Smooth muscle cell (in vitro differentiated cells): ENCODE measurements around the gene GLRA3. TPM values are rescaled to one million over a fixed set of nuclear protein-coding genes. Genes with fewer than 3 reads are reported as not detected.

Experiments
- DNase-seq: peaks from one replicate; lab custom pipeline; 2025; ENCODE audit not compliant: unreplicated experiment; lab: John Stamatoyannopoulos, UW
- H2AFZ ChIP-seq: fragments of 200-600 bp; sonication (generic); 2 replicates; pipeline ENCODE4 v1.6.0; 2016; ENCODE audit warnings: antibody characterized with exemption, low read depth, mild to moderate bottlenecking
- H3F3A ChIP-seq: fragments of 200-600 bp; sonication (generic); 2 replicates; pipeline ENCODE4 v1.6.0; 2017; ENCODE audit warnings: antibody characterized with exemption, low read depth
- H3K27ac ChIP-seq: fragments of 200-600 bp; sonication (generic); 2 replicates; pipeline ENCODE4 v1.5.1; 2016; ENCODE audit warnings: low read depth, mild to moderate bottlenecking
- H3K27me3 ChIP-seq: fragments of 200-600 bp; sonication (generic); 2 replicates; pipeline ENCODE4 v1.6.1; 2016; ENCODE audit warnings: low read depth, mild to moderate bottlenecking
- H3K36me3 ChIP-seq: fragments of 200-600 bp; sonication (generic); 2 replicates; pipeline ENCODE4 v1.5.1; 2016; ENCODE audit warnings: low read depth
- H3K4me1 ChIP-seq: fragments of 200-600 bp; sonication (generic); 2 replicates; pipeline ENCODE4 v1.5.1; 2016; ENCODE audit warnings: low read depth
- H3K4me2 ChIP-seq: fragments of 200-600 bp; sonication (generic); 2 replicates; pipeline ENCODE4 v1.6.0; 2016; ENCODE audit warnings: mild to moderate bottlenecking
- H3K4me3 ChIP-seq: fragments of 200-600 bp; sonication (generic); 2 replicates; pipeline ENCODE4 v1.5.1; 2016; ENCODE audit warnings: mild to moderate bottlenecking
- H3K79me2 ChIP-seq: fragments of 200-600 bp; sonication (generic); 2 replicates; pipeline ENCODE4 v1.6.0; 2016; ENCODE audit warnings: low read depth, mild to moderate bottlenecking
- H3K9ac ChIP-seq: fragments of 200-600 bp; sonication (generic); 2 replicates; pipeline ENCODE4 v1.6.0; 2016; ENCODE audit warnings: low read depth
- H3K9me3 ChIP-seq: fragments of 200-600 bp; sonication (generic); replicated peaks from 2 replicates; pipeline ENCODE4 v1.5.1; 2016; ENCODE audit warnings: low read depth
- H4K20me1 ChIP-seq: fragments of 200-600 bp; sonication (generic); 2 replicates; pipeline ENCODE4 v1.6.0; 2016; ENCODE audit warnings: low read depth
- WGBS: methylation state at CpG from one replicate; pipeline ENCODE4 v1.1.7; 2016; ENCODE audit warnings: low lambda C conversion rate; 5-methylcytosine and 5-hydroxymethylcytosine counted together
- polyA plus RNA-seq: library from polyadenylated mRNA; unstranded; fragments of >200 nt; fragmentation: Nextera tagmentation; extraction: Ambion mirVana; gene quantifications from 2 replicates; pipeline ENCODE4 v1.2.1, GENCODE V29; 2016
- total RNA-seq: library from RNA; depleted of rRNA; stranded (reverse); fragments of >200 nt; gene quantifications from 2 replicates; pipeline ENCODE4 v1.2.3, GENCODE V29; 2014
- TF ChIP-seq, protein P1 (sequence below): fragments of 200-600 bp; sonication (generic); IDR thresholded peaks from 2 replicates; pipeline ENCODE4 v1.5.1; 2017; ENCODE audit warnings: borderline replicate concordance, mild to moderate bottlenecking, antibody characterized with exemption; ENCODE audit not compliant: insufficient read depth, poor library complexity, severe bottlenecking

Gene GLRA3
- total and polyA plus RNA-seq, 2 experiments from 2014 or later = not detected

DNA sequence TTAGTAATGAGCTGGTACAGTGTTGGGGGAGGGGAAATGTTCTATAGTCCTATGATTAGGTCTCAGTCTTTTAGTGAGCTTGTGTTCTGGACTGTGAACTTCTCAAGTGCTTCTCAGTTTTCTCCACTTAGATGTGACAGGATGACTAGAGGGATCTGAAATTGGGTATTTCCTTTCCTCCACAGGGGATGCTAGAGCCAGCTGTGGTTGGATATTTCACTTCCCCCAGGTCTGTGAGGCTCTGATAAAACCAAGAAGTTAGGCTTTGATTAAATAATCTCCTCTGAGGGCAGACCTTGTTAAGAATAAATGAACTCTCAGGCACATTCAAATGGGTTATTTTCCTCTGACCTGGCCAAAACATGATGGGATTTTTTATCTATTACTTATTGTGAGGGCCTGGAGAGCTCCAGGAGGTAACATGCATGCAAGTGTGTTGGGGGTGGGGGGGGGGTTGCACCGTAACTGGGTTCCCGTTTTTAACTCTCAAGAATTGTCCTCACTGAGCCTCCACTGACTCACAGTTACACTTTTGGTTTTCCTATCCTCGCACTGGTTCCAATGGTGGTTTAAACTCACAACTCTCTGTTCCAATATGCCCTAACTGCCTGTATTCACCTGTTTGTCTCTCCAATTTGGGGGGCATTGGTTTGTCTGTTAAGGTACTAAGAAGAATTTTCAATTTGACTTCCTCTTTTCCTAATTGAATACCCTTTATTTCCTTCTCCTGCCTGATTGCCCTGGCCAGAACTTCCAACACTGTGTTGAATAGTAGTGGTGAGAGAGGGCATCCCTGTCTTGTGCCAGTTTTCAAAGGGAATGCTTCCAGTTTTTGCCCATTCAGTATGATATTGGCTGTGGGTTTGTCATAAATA is 28.1 kb upstream of the GLRA3 start:
- Histone ChIP-seq H3K36me3 (no peaks in the 10 kb centered on the region), H3K4me1 (no peaks in the 10 kb centered on the region), H3K9me3 (no peaks in the 10 kb centered on the region), H4K20me1 (no peaks in the 10 kb centered on the region), H3K4me2 (no peak overlapping the region), H3K9ac (no peak overlapping the region), H2AFZ (no peak overlapping the region), H3K4me3 (no peak overlapping the region), H3K27ac (no peak overlapping the region), H3K79me2 (no peaks in the 10 kb centered on the region), H3K27me3 (no peaks in the 10 kb centered on the region), H3F3A (no peaks in the 10 kb centered on the region)
- DNase-seq = no peak
- TF ChIP-seq, protein P1, sequence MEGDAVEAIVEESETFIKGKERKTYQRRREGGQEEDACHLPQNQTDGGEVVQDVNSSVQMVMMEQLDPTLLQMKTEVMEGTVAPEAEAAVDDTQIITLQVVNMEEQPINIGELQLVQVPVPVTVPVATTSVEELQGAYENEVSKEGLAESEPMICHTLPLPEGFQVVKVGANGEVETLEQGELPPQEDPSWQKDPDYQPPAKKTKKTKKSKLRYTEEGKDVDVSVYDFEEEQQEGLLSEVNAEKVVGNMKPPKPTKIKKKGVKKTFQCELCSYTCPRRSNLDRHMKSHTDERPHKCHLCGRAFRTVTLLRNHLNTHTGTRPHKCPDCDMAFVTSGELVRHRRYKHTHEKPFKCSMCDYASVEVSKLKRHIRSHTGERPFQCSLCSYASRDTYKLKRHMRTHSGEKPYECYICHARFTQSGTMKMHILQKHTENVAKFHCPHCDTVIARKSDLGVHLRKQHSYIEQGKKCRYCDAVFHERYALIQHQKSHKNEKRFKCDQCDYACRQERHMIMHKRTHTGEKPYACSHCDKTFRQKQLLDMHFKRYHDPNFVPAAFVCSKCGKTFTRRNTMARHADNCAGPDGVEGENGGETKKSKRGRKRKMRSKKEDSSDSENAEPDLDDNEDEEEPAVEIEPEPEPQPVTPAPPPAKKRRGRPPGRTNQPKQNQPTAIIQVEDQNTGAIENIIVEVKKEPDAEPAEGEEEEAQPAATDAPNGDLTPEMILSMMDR = no peak
- 55% methylated on average over 3 of the region's 3 CpGs for WGBS

DNA sequence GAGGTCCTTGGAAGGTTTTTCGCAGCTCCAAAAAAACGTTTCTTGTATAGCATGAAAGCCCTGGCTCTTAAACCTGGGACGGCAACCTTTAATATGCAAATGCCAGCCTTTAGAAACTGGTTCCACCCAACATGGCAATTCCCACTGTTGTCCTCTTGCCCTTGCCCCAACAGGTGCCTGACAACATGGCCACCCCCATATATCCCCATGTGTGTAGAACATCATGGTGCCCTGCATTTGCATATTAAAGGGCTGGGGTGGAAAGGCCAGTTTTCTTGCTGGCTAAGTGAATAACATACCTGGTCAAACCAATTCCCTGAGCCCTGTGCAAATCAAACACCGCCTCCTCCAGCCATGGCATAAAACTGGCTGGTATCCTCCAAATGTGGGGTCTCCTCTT is 26.0 kb upstream of the GLRA3 start:
- Histone ChIP-seq H3K9ac (no peak overlapping the region), H3F3A (no peaks in the 10 kb centered on the region), H3K4me3 (no peak overlapping the region), H3K9me3 (no peaks in the 10 kb centered on the region), H4K20me1 (no peaks in the 10 kb centered on the region), H3K4me2 (no peak overlapping the region), H3K4me1 (no peaks in the 10 kb centered on the region), H3K79me2 (no peaks in the 10 kb centered on the region), H3K36me3 (no peaks in the 10 kb centered on the region), H3K27ac (no peak overlapping the region), H3K27me3 (no peaks in the 10 kb centered on the region), H2AFZ (no peak overlapping the region)
- DNase-seq = no peak
- TF ChIP-seq, protein P1 = no peak
- 56% methylated on average over 4 of the region's 4 CpGs for WGBS

DNA sequence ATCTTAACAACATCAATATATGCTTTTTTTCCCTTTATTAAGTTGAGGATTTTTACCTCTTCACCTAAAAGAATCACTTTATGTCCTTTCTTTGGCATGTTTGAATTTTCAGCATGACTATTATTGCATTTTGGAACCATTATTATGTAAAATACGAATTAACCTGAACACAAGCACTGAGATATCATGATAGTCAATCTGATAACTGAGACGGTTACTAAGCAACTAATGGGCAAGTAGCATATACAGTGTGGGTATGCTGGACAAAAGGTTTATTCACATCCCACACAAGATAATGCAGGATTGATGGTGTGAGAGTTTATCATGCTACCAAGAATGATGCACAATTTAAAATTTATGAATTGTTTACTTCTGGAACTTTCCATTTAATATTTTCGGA is 24.6 kb upstream of the GLRA3 start:
- Histone ChIP-seq H3K9ac (no peak overlapping the region), H4K20me1 (no peaks in the 10 kb centered on the region), H3K27ac (no peak overlapping the region), H2AFZ (no peak overlapping the region), H3K9me3 (no peaks in the 10 kb centered on the region), H3K4me1 (no peaks in the 10 kb centered on the region), H3K36me3 (no peaks in the 10 kb centered on the region), H3F3A (no peaks in the 10 kb centered on the region), H3K4me2 (no peak overlapping the region), H3K4me3 (no peak overlapping the region), H3K79me2 (no peaks in the 10 kb centered on the region), H3K27me3 (no peaks in the 10 kb centered on the region)
- TF ChIP-seq, protein P1 = no peak
- DNase-seq = no peak
- 87% methylated on average over 3 of the region's 3 CpGs for WGBS

DNA sequence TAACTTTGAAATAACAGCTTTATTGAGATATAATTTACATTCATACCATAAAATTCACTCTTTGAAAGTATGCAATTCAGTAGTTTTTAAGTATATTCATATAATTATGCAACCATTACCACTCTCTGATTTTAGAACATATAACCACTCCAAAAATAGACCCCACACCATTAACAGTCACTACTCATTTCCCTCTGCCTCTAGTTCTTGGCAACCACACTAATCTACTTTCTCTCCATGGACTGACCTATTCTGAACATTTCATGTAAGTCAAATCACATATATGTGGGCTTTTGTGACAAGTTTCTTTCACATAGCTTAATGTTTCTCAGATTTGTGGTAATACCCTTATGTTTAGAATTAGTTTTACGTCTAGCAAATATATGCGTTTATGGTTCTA is 19.5 kb upstream of the GLRA3 start:
- no peak overlapping the region for H2AFZ ChIP-seq
- TF ChIP-seq, protein P1 = no peak
- no peaks in the 10 kb centered on the region for H3K9me3 ChIP-seq
- H3K4me3 ChIP-seq = no peak overlapping the region
- H3K4me2 ChIP-seq = no peak overlapping the region
- 91% methylated on average over 2 of the region's 2 CpGs for WGBS
- no peaks in the 10 kb centered on the region for H4K20me1 ChIP-seq
- H3K27me3 ChIP-seq = no peaks in the 10 kb centered on the region
- H3K36me3 ChIP-seq = no peaks in the 10 kb centered on the region
- no peak for DNase-seq
- no peaks in the 10 kb centered on the region for H3K4me1 ChIP-seq
- no peak overlapping the region for H3K9ac ChIP-seq
- no peaks in the 10 kb centered on the region for H3F3A ChIP-seq
- H3K27ac ChIP-seq = no peak overlapping the region
- no peaks in the 10 kb centered on the region for H3K79me2 ChIP-seq
